Ectodermal cell (in vitro differentiated cells): Measurements from ENCODE around the gene SERPINE1.
"Not testable (repeated sequence)": the region's sequence is repeated elsewhere in the genome, so short reads cannot be mapped to it uniquely, and the experiment has no call there.

Experiments used
- H3K27ac ChIP-seq: 2 replicates; pipeline ENCODE4 v1.7.0; 2013; ENCODE audit warnings: mild to moderate bottlenecking, low read depth, low read length; ENCODE audit not compliant: insufficient read depth, poor library complexity, severe bottlenecking
- H3K27me3 ChIP-seq: 2 replicates; pipeline ENCODE4 v1.7.0; 2013; ENCODE audit warnings: mild to moderate bottlenecking, low read length; ENCODE audit not compliant: insufficient read depth, control insufficient read depth, poor library complexity, severe bottlenecking
- H3K36me3 ChIP-seq: one replicate; pipeline ENCODE4 v1.7.0; 2013; ENCODE audit warnings: low read length; ENCODE audit not compliant: control insufficient read depth, insufficient read depth
- H3K4me1 ChIP-seq: one replicate; pipeline ENCODE4 v1.7.0; 2013; ENCODE audit warnings: low read length; ENCODE audit not compliant: control insufficient read depth, insufficient read depth
- H3K4me3 ChIP-seq: 2 replicates; pipeline ENCODE4 v1.7.0; 2013; ENCODE audit warnings: low read depth, low read length, control low read depth; ENCODE audit not compliant: insufficient read depth
- H3K9me3 ChIP-seq: 2 replicates; pipeline ENCODE4 v1.7.0; 2013; ENCODE audit warnings: mild to moderate bottlenecking, low read length, moderate library complexity; ENCODE audit not compliant: control insufficient read depth
- WGBS, 2 experiments: methylation state at CpG; one replicate each; pipeline ENCODE4 v1.1.7; 2013; ENCODE audit warnings: missing lambda C conversion rate in 2 of 2; 5-methylcytosine and 5-hydroxymethylcytosine counted together

Gene SERPINE1

DNA sequence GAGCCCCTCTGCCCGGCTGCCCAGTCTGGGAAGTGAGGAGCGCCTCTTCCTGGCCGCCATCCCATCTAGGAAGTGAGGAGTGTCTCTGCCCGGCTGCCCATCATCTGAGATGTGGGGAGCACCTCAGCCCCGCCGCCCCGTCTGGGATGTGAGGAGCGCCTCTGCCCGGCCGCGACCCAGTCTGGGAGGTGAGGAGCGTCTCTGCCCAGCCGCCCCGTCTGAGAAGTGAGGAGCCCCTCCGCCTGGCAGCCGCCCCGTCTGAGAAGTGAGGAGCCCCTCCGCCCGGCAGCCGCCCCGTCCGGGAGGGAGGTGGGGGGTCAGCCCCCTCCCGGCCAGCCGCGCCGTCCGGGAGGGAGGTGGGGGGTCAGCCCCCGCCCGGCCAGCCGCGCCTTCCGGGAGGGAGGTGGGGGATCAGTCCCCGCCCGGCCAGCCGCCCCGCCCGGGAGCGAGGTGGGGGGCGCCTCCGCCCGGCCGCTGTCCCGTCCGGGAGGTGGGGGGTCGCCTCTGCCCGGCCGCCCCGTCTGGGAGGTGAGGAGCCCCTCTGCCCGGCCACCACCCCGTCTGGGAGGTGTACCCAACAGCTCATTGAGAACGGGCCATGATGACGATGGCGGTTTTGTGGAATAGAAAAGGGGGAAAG lies 34.5 kb upstream of the SERPINE1 start:
- H3K27me3 ChIP-seq, H3K4me1 ChIP-seq, H3K4me3 ChIP-seq, H3K36me3 ChIP-seq, H3K27ac ChIP-seq, H3K9me3 ChIP-seq: not testable (repeated sequence)
- 96 to 97% methylated on average over 49 to 50 of the region's 53 CpGs for WGBS, 2 experiments

DNA sequence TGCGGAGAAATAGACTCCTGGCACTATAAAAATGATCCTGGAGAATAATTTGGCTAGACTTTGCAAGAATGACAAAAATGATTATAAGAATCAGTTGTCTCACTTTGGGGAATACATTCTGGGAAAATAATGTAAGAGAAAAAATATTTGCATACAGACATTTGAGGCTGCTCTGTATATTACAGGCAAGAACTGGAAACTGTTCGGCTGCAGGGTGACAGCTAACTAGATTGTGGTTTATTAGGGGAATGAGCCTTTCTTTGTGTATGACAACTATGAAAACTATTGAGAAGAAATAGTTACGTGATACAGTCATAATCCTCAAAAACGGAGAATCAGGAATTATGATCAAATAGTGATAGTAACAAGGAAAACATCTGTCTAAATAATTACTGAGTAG lies 33.0 kb upstream of the SERPINE1 start:
- Histone ChIP-seq H3K4me3 (no peak overlapping the region), H3K27me3 (no peaks in the 10 kb centered on the region), H3K4me1 (no peaks in the 10 kb centered on the region), H3K27ac (no peak overlapping the region), H3K9me3 (no peaks in the 10 kb centered on the region), H3K36me3 (no peaks in the 10 kb centered on the region)
- WGBS, 2 experiments, result 95 to 96% methylated on average over 4 of the region's 4 CpGs

DNA sequence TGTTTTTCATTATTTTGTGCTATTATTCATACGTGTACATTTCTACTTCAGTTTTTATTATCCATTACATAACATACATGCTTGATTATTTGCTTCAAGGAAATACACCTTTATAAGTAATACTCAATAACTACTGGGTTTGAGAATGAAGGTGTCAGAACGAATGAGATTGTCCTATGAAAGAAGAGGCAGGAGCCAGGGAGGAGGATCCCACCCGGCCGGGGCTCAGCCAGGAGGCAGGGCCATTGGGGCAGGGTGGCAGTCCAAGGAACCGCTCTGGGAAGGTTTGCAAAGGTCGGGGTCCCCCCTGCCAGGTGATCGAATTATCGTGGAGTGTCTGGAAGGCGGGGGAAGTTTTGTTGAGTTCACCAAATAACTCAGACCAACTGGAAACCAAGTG lies 32.5 kb upstream of the SERPINE1 start:
- no peaks in the 10 kb centered on the region for H3K36me3 ChIP-seq
- no peaks in the 10 kb centered on the region for H3K27me3 ChIP-seq
- H3K27ac ChIP-seq, result no peak overlapping the region
- WGBS, 2 experiments, result 63 to 68% methylated on average over 8 of the region's 9 CpGs
- no peaks in the 10 kb centered on the region for H3K9me3 ChIP-seq
- H3K4me1 ChIP-seq, result no peaks in the 10 kb centered on the region
- H3K4me3 ChIP-seq, result no peak overlapping the region

DNA sequence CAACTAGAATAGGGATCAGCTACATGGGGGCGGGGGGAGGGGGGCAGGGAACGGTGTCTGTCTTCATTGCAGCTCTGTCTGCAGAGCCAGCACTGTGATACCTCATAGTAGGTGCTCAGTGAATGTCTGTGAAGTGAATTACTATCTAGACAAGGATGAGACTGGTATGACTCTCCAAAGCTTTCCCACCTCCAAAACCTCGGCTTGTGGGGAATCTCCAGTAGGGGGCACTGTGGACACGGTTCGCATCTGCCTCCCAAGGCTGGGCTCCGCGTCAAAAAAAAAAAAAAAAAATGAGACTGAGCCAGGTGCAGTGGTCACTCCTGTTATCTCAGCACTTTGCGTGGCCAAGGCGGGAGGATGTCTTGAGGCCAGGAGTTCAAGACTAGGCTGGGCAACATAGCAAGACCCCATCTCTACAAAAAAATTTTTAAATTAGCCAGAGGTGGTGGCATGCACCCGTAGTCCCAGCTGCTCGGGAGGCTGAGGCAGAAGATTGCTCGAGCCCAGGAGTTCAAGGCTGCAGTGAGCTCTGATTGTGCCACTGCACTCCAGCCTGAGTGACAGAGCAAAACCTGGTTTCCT lies 32.0 kb upstream of the SERPINE1 start:
- no peaks in the 10 kb centered on the region for H3K9me3 ChIP-seq
- H3K27ac ChIP-seq, result no peak overlapping the region
- WGBS, 2 experiments, result 56 to 57% methylated on average over 12 of the region's 12 CpGs

DNA sequence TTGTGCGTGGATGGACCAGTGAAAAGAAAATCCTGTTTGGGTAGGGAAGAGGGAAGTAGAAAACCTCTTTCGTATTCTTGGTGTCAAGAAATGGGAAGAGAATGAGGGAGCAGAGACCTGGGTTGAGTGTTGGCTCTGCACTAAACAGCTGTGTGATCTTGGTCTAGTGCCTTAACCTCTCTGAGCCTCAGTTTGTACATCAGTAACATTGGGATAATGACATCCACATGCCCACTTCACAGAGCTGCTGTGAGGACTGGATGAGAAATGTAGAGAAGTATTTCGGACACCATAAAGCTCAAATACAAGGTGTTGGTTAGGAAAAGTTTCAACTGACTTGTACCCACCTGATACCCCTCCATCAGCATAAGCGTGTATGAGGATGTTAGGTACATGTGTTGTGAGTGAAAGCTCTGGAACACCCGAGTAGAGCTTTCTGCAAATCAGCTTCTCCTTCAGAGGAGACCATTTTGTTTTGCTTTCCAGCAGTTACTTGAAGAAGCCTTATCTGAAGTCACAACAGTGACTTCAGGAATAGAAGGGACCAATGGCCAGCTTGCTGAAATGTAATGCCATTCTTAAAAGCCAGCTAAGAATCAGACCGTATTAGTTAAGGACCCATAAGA lies 30.5 kb upstream of the SERPINE1 start:
- no peaks in the 10 kb centered on the region for H3K36me3 ChIP-seq
- H3K4me3 ChIP-seq, result no peak overlapping the region
- no peaks in the 10 kb centered on the region for H3K27me3 ChIP-seq
- no peak overlapping the region for H3K27ac ChIP-seq
- 93% methylated on average over 6 of the region's 6 CpGs for WGBS, 2 experiments
- H3K9me3 ChIP-seq, result no peaks in the 10 kb centered on the region
- H3K4me1 ChIP-seq, result peaks cover 12% of the 10 kb centered on the region

More for the DNA sequence above, 32.0 kb upstream of the SERPINE1 start:
- Histone ChIP-seq H3K4me1 (peaks cover 2% of the 10 kb centered on the region), H3K27me3 (no peaks in the 10 kb centered on the region), H3K4me3 (no peak overlapping the region), H3K36me3 (no peaks in the 10 kb centered on the region)

DNA sequence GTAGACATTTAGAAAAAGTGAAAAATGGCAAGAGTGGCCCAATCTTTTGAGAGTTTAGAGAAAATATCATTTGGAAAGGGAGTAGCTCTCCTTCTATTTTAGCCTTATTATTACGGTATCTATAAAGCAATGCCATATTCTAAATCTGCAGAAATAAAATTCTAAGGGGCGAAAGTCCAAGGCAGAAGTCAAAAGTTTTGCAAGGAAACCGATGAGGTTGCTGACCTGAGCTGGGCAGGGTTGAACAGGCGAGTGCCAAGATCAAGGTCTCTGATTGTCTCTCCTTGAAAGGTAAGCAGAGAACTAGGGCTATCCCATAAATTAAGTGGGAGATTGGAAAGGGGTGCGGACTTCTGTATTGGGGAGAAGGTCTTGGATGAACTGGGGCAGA lies 30.0 kb upstream of the SERPINE1 start:
- Histone ChIP-seq H3K27ac (no peak overlapping the region), H3K9me3 (no peaks in the 10 kb centered on the region), H3K4me3 (no peak overlapping the region), H3K27me3 (no peaks in the 10 kb centered on the region), H3K4me1 (peaks cover 12% of the 10 kb centered on the region), H3K36me3 (no peaks in the 10 kb centered on the region)
- WGBS, 2 experiments, result 94 to 97% methylated on average over 5 of the region's 5 CpGs

DNA sequence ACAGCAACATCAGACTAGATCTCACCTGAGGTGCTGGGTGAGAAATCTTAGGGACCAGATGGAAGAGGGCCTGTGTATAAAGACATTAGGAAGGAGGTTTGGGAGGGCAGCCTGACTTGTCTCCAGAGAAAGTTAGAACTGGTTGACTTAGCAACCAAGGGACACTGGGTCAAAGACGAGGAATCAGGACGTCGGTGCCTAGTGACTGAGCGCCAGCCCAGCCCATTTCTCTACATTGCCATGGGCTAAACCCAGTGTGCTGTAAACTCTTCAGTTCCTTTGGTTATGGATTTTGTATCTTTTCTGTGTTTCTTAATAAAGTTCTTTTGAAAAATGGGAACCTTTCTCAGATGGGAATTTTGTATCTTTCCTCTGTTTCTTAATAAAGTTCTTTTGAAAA lies 29.3 kb upstream of the SERPINE1 start:
- no peak overlapping the region for H3K27ac ChIP-seq
- H3K27me3 ChIP-seq, result no peaks in the 10 kb centered on the region
- no peaks in the 10 kb centered on the region for H3K9me3 ChIP-seq
- H3K4me1 ChIP-seq, result peaks cover 12% of the 10 kb centered on the region
- WGBS, 2 experiments, result 86 to 92% methylated on average over 4 of the region's 4 CpGs
- no peaks in the 10 kb centered on the region for H3K36me3 ChIP-seq
- no peak overlapping the region for H3K4me3 ChIP-seq

DNA sequence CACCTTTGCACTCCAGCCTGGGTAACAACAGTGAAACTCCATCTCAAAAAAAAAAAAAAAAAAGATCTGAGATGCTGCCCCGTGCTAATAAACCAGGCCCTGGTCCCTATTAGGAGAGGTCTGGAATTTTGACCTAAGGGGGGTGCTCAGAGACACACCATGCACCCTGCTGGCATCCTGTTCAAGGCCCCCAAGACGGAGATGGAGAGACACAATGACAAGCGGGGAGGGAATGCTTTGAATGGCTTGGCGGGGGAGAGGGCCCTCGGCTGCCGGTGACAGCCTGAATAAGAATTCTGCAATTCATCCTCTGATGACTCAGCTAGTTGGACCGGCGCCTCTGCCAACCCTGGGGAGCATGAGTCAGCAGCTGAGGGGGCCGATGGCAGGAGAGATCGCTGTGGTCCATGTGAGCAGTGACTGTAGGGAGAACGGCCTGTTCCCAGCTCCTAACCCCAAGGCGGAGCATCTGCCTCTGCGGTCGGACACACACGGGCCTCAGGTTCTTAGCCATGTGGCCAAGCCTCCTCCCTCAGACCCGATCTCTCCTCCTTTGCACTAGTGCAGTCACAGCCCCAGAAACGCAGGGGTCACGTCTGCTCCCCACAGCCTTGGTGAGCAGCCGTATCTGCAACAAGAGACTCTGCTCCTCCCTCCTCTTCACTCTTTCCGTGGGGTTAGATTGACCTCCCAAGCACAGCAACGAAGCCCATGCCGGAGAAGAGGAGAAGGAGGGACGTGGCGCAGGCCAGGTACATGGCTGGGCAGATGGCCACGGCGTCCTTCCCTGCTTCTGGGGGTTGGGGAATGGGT lies 26.7 kb upstream of the SERPINE1 start:
- 29 to 31% methylated on average over 26 of the region's 26 CpGs for WGBS, 2 experiments
- Histone ChIP-seq H3K27ac (peak overlapping the region; percentile 36), H3K9me3 (no peaks in the 10 kb centered on the region), H3K4me3 (no peak overlapping the region), H3K27me3 (no peaks in the 10 kb centered on the region), H3K4me1 (peaks cover 12% of the 10 kb centered on the region), H3K36me3 (no peaks in the 10 kb centered on the region)

DNA sequence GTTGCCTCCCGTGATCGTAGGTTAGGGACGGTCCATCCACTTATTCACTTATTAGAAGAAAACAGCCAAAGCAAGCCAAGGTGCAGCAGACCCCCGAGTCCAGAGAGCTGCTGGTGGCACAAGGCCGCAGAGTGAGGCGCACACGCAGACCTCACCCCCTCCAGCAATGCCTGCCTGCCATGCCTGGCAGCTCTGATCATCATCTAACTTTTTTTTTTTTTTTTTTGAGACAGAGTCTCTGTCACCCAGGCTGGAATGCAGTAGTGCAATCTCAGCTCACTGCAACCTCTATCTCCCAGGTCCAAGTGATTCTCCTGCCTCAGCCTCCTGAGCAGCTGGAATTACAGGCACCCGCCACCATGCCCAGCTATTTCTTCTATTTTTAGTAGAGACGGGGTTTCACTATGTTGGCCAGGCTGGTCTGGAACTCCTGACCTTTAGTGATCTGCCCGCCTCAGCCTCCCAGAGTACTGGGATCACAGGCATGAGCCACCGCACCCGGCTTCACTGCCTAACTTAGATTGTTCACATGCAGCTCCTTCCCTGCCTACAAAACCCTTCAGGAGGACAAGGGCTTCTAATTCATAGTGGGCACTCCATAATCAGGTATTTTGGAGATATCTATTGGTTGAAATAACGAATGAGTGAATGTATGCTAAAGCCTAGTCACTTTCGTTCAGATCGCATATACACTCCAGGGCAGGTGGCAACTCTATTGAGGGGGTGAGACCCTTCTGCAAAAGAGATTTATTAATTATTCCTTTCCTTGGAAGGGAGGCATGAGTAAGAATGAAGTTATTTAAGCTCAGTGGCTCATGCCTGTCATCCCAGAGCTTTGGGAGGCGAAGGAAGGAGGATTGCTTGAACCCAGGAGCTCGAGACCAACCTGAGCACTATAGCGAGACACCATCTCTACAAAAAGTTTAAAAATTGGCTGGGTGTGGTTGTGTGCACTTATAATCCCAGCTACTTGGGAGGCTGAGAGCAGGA lies 25.8 kb upstream of the SERPINE1 start:
- Histone ChIP-seq H3K27me3 (no peaks in the 10 kb centered on the region), H3K4me3 (no peak overlapping the region), H3K36me3 (no peaks in the 10 kb centered on the region), H3K27ac (peak overlapping the region; percentile 36), H3K9me3 (no peaks in the 10 kb centered on the region), H3K4me1 (peaks cover 12% of the 10 kb centered on the region)
- WGBS, 2 experiments, result 93 to 94% methylated on average over 18 of the region's 18 CpGs
